DOHH2 (cell line): Measurements from ENCODE around the gene ALG6.

Experiments
- CTCF ChIP-seq: fragments of 200-600 bp; sonication (generic); IDR thresholded peaks from one replicate; pipeline ENCODE4 v1.5.1; 2014; ENCODE audit warnings: antibody characterized with exemption, mild to moderate bottlenecking, low read depth, low read length; ENCODE audit not compliant: poor library complexity, severe bottlenecking
- EZH2phosphoT487 ChIP-seq: fragments of 200-600 bp; sonication (generic); IDR thresholded peaks from 2 replicates; pipeline ENCODE4 v1.6.1; 2017; ENCODE audit warnings: borderline replicate concordance, mild to moderate bottlenecking, antibody characterized with exemption, low read length, moderate library complexity, mixed read lengths

- TF ChIP-seq CTCF (no peak), EZH2phosphoT487 (no peak)
These were observed 95.8 kb downstream of the ALG6 start for GRCh38 chr1:63463248-63463647.
